ENCODE data around the gene COL27A1. TPM values are rescaled to one million over a fixed set of nuclear protein-coding genes. Genes with fewer than 3 reads are reported as not detected.

COL27A1 gene
- total and polyA plus RNA-seq, 9 of the 15 experiments (the other 6 are each of a cell fraction or from before 2014, with no cell fraction given), result 0.07 TPM; not detected in 8

GRCh38 chr9:114243240-114243639, 87.9 kb downstream of the COL27A1 start (continued):
- TF ChIP-seq MYBL2 (IDR thresholded peaks at IDR 0.05; ENCODE audit: low read depth) (no peak), MYBL2 (CRISPR knock-in tag; IDR thresholded peaks at IDR 0.05; ENCODE audit: borderline replicate concordance) (no peak), ZBTB17 (CRISPR knock-in tag; IDR thresholded peaks at IDR 0.05) (no peak)

- no peaks in the 10 kb centered on the region for H3K36me3 ChIP-seq (ENCODE audit: control insufficient read depth, insufficient read depth, low read length)
- in situ Hi-C loops (cut with MboI), result no loop called here
Measured at GRCh38 chr9:114244570-114244969, 89.2 kb downstream of the COL27A1 start.

More at GRCh38 chr9:114244570-114244969, 89.2 kb downstream of the COL27A1 start:
- no peak overlapping the region for H3K4me2 ChIP-seq (ENCODE audit: insufficient read depth, low read length)
- H3K4me1 ChIP-seq (replicated peaks in 1 of 2; ENCODE audit: control insufficient read depth in 2 of 2, insufficient read depth in 2 of 2, low read length in 2 of 2), result peaks cover 0 to 4% of the 10 kb centered on the region in 2 experiments; a peak in 1 of 5 replicates
- H3K9ac ChIP-seq (ENCODE audit: insufficient read depth in 1 of 2, low read depth in 2 of 2, low read length in 2 of 2), result no peak overlapping the region
- no peak overlapping the region for H2AFZ ChIP-seq (ENCODE audit: low read depth, low read length)
- whole genome bisulfite sequencing (ENCODE audit: insufficient coverage, low coverage, missing lambda C conversion rate), result 1% methylated on average over 8 of the region's 8 CpGs
- intact Hi-C loops (cut with micrococcal nuclease), result no loop called here
- H3K9me3 ChIP-seq (replicated peaks; ENCODE audit: control insufficient read depth, insufficient read depth, low read depth, low read length), result no peaks in the 10 kb centered on the region
- no peak for TF ChIP-seq KAT2B (IDR thresholded peaks at IDR 0.05; ENCODE audit: low read depth, low read length)
- TF ChIP-seq SIN3A (IDR thresholded peaks at IDR 0.05; ENCODE audit: borderline replicate concordance in 2 of 2, control insufficient read depth in 1 of 2, low read depth in 2 of 2, low read length in 2 of 2), result no peak
- no peak for TF ChIP-seq AFF1 (IDR thresholded peaks at IDR 0.05; ENCODE audit: low read depth in 1 of 2, partially characterized antibody in 2 of 2)
- TF ChIP-seq NFIC (IDR thresholded peaks at IDR 0.05), result no peak
- TF ChIP-seq MAFK (IDR thresholded peaks at IDR 0.05; ENCODE audit: low read length), result no peak
- no peak overlapping the region for H3K4me3 ChIP-seq
- BruUV-seq (replicated peaks), result no TSS peak
- H3K27me3 ChIP-seq (ENCODE audit: control insufficient read depth in 2 of 2, insufficient read depth in 2 of 2, low read length in 2 of 2), result peaks cover 12 to 44% of the 10 kb centered on the region in 2 experiments; a peak in 3 of 5 replicates
- peaks cover 7% of the 10 kb centered on the region for H4K20me1 ChIP-seq (replicated peaks; ENCODE audit: control insufficient read depth, insufficient read depth, low read length)
- ChIA-PET CTCF (ENCODE audit: low intra/inter-chr PET ratio) (no interaction called here), POLR2A (no interaction called here)
- H3K9me1 ChIP-seq (ENCODE audit: control insufficient read depth, insufficient read depth, low read length), result no peaks in the 10 kb centered on the region
- DNase-seq (ENCODE audit: extremely low read depth in 1 of 4, low spot score in 3 of 4) (no peak), FAIRE-seq (no peak), ATAC-seq (no peak)
- H3K79me2 ChIP-seq (ENCODE audit: control insufficient read depth, insufficient read depth, low read length), result no peaks in the 10 kb centered on the region
- H3K27ac ChIP-seq (ENCODE audit: extremely low read depth, low read depth, low read length), result no peak overlapping the region

Data from K562 (cell line).